H4 (cell line): Measurements from ENCODE around the gene NOL9. TPM values are rescaled to one million over a fixed set of nuclear protein-coding genes. Genes with fewer than 3 reads are reported as not detected.
A peak's percentile ranks its signal among the peaks of the same experiment; 100 is the strongest.
"Not testable (repeated sequence)": the region's sequence is repeated elsewhere in the genome, so short reads cannot be mapped to it uniquely, and the experiment has no call there.

Source experiments
- DNase-seq: peaks from one replicate; pipeline ENCODE4 v3.0.0-alpha.2; 2015; ENCODE audit warnings: low spot score
- total RNA-seq: library from RNA; depleted of rRNA; stranded (reverse); fragments of >200 nt; shearing (Covaris generic); gene quantifications from 2 replicates; pipeline ENCODE4 v1.2.3, GENCODE V29; 2014

The NOL9 gene
- total RNA-seq, 1 experiment from 2014 or later, result 12.0 TPM

DNA sequence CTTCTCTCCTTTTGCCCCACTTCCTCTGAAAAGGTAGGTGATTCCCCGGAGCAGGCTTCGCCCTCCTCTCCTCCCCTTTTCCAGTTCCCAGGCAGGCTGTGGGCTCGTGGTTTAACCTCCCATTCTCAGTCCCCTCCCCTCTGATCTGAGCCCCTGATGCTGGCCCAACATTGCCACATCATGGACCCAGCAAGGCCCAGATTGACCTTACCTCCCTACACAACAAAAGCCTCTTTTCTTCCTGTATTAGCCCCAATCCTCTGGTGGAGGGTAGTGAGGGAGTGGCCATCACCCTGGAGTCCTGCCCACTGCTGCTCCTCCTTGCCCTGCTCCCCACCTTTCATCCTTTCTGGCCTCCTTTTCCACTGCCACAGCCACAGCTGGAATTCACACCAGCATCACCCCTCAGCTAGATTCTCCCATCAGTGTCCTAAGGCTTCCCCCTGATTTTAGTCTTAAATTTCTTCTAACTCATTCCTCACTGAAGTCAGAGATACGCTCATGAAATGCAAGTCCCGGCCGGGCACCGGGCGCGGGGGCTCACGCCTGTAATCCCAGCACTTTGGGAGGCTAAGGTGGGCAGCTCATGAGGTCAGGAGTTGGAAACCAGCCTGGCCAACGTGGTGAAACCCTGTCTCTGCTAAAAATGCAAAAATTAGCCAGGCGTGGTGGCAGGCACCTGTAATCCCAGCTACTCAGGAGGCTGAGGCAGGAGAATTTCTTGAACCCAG, 18.5 kb upstream of the NOL9 start:
- DNase-seq, result no peak

DNA sequence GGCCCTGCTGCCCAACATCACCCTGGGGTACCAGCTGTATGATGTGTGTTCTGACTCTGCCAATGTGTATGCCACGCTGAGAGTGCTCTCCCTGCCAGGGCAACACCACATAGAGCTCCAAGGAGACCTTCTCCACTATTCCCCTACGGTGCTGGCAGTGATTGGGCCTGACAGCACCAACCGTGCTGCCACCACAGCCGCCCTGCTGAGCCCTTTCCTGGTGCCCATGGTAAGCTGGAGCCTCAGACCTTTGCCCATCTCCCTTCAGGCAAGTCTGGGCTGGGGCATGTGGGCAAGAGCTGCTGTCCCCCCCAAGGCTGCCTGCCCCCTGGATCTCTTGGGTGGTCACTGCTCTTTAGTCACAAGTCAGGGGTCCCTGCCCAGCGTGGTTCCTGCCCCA, 16.7 kb upstream of the NOL9 start:
- no peak for DNase-seq

DNA sequence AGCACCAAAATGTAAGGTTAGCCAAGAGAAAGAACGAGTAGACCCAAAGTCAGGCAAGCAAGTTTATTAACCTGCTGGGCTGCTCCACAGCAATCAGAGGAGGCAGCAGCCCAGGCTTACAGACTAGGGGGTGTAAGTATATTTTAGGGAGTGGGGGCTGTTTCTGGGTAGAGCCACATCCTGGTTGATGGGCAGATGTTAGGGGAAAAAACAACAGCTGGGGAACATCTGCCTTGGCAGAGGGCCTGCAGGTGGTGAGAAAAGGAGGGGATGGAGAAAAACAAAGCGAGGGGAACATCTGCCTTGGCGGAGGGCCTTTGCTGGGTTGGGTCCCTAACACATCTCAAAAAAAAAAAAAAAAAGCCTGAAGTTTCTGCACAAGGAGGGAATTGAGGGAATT, 15.8 kb upstream of the NOL9 start:
- no peak for DNase-seq

DNA sequence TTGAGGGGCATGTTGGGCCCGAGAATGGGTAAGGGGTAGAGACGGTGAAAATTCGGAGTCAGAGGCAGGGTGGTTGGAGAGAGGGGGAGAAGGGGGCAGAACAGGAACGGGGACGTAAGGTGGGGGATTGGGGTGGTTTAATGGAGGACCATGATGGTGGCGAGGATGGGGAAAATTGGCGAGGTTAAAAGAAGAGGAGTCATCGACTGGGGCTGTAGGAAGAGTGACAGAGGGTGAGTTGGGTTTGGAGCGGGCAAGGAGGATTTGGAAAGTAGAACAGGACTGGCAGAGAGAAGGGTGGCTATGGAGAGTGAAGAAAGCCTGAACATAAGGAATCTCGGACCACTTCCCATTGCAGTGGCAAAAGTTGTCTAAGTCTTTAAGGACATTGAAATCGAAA, 14.7 kb upstream of the NOL9 start:
- no peak for DNase-seq

DNA sequence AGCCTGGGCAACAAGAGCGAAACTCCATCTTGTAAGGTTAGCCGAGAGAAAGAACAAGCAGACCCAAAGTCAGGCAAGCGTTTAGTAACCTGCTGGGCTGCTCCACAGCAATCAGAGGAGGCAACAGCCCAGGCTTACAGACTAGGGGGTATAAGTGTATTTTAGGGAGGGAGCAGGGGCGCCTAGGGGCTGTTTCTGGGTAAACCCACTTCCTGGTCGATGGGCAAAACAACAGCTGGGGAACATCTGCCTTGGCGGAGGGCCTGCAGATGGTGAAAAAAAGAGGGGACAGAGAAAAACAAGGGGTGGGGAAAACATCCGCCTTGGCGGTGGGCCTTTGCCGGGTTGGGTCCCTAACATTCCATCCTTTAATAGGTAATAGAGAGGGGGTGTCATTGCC, 6.0 kb upstream of the NOL9 start:
- no peak for DNase-seq

DNA sequence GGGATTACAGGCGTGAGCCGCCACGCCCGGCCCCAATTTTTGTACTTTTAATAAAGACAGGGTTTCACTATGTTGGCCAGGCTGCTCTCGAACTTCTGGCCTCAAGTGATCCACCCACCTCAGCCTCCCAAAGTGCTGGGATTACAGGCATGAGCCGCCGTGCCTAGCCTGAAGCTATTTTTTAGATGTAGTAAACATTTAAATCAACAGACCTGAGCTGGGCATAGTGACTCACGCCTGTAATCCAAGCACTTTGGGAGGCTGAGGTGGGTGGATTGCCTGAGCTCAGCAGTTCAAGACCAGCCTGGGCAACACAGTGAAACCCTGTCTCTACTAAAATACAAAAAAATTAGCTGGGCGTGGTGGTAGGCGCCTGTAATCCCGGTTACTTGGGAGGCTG, 4.8 kb upstream of the NOL9 start:
- not testable (repeated sequence) for DNase-seq

DNA sequence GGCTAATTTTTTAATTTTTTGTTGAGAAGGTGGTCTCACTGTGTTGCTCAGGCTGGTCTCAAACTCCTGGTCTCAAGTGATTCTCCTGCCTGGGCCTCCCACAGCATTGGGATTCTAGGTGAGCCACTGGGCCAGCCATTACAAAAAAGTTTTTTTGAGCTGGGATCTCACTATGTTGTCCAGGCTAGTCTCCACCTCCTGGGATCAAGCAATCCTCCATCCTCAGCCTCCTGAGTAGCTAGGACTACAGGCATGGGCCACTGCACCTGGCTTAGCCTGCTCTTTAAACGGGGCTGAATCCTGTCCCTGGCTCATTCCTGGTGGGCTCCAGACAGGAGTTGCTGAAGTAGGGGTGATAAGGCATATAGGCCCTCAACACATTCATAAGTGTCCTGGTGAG, 3.3 kb upstream of the NOL9 start:
- DNase-seq, result no peak

DNA sequence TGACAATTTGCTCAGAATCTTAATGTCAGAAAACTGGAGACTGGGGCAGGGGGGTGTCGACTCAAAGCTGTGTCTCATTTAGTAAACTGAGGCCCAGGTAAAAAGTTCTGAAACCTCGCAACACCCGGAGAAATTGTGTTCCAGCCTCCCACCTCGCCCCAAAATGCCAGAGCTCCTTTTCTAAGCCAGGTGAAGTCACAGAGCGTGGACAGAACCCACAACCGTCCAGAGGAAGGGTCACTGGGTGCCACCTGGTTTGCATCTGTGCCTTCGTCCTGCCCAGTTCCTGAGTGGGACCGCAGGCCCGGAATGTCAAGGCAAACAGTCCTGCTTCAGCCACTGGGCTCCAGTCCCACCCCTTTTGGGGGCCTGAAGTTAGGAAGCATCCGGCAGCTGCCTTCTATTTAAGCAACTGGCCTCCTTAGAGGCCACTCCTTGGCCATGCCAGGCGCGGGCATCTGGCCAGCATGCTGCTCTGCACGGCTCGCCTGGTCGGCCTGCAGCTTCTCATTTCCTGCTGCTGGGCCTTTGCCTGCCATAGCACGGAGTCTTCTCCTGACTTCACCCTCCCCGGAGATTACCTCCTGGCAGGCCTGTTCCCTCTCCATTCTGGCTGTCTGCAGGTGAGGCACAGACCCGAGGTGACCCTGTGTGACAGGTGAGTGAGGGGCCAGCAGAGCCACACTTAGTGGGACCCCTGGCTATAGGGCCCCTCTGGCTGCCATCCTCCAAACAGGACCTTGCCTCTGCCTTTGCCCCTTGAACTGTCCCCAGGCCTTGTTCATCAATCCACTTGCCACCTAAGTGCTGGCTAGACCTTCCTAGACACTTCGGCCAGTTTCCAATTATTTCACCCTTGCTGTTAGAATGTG, 830 bp upstream of the NOL9 start, which contains the start of gene TAS1R1:
Gene TAS1R1 (plus strand): TSS at position 401 of the 872 bp plus-strand sequence. CDS start 67 bp downstream, at position 468.
- no peak for DNase-seq

DNA sequence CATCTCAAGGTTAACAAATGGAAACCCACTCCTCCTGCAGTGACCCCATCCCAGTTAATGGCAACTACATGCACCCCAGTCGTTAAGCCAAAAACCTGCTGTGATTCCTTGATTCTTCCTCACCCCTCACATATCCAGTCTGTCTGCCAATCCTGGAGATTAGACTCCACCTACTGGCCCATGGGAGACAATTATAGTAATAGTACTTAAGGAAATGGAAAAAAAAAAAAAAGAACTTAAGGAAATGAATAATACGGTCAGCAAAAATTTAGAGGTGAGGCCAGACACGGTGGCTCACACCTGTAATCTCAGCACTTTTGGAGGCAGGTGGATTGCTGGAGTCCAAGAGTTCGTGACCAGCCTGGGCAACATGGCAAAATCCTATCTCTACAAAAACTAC, 7.0 kb downstream of the NOL9 start:
- DNase-seq, result no peak

DNA sequence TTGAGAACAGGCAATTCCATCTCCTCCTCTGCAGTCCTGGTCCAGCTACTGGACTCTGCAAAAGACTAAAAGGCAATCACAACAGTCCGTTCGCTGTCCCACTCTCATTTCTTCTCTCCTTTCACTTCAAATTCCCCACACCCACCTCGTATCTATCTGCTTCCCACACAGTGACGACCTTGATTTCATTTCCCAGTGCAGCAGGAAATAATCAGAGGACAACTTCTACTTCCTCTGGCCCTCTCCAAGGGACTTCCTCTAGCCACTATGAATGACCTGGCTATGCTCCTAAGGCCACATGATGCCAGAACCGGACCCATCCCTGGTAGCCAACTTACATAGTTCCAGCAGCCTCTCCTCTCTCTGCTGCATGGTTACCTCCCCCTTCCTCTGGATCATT, 8.0 kb downstream of the NOL9 start:
- DNase-seq, result no peak

DNA sequence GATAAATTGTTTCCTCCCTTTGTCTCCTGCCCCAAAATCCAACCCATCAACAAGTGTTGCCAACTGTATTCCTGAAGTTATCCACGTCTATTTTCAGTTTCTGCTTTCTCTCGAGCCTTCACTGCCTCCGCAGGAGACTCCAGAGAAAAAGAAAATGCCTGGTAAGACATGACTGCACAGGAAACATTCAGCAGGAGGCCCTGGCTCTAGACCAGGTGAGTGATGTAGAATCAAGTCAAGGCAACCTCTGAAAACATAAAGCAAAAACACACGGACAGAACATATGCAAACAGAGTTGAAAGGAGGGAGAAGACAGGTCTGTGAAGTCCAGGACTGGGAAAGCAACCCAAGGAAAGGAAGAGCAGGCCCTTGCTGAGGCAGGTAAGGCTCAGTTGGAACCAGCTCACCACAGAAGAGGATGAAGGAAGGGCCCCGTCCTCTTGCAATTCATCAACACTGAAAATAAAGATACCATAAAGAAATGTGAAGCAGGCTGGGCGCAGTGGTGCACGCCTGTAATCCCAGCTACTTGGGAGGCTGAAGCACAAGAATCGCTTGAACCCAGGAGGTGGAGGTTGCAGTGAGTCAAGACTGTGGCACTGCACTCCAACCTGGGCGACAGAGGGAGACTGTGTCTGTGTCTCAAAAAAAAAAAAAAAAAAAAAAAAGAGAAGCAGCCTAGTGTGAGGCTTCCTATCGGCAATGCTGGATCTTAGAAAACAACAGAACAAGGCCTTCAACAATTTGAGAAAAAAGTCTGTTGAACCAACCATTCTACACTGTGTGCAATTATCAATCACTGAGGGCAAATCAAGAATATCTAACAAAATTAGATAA, 8.8 kb downstream of the NOL9 start:
- no peak for DNase-seq

DNA sequence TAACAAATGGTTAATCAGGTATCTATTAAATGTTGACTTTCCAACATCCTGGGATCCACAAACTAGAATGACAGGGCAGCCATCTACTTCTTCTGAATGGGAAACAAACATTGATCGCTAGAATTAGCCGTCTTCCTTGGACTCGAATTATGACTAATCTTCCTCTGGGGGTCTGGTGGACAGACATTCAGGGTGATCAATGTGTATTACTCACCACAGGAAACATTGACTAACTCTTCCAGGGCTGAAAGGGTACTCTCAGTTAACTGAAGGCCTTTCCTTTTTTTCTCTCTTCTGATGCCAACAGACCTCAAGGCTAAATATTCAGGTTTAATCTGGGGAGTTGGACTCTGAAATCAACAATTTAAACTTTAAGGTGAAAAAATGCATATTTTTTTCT, 9.5 kb downstream of the NOL9 start:
- DNase-seq, result no peak

DNA sequence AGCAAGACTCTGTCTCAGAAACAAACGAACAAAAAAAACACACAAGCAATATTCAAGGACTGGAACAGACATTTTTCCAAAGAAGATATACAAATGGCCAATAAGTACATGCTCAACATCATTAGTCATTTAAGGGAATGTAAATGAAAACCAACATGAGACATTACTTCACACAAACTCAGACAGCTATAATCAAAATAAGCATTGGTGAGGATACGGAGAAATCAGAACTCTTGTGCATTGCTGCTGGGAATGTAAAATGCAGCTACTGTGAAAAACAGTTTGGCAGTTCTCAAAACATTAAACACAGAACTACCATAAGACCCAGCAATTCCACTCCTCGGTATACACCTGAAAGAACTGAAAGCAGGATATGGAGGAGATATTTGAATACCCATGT, 15.4 kb downstream of the NOL9 start:
- no peak for DNase-seq

DNA sequence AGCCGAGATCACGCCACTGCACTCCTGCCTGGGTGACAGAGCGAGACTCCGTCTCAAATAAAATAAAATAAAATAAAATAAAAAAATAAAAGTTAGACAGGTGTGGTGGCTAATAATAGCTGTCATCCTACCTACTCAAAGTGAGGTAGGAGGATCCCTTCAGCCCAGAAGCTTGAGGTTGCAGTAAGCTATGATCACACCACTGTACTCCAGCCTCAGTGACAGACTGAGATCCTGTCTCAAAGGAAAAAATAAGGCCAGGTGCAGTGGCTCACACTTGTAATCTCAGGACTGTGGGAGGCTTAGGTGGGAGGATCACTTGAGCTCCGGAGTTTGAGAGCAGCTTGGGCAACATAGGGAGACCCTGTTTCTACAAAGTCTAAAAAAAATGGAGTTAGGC, 18.0 kb downstream of the NOL9 start:
- no peak for DNase-seq

DNA sequence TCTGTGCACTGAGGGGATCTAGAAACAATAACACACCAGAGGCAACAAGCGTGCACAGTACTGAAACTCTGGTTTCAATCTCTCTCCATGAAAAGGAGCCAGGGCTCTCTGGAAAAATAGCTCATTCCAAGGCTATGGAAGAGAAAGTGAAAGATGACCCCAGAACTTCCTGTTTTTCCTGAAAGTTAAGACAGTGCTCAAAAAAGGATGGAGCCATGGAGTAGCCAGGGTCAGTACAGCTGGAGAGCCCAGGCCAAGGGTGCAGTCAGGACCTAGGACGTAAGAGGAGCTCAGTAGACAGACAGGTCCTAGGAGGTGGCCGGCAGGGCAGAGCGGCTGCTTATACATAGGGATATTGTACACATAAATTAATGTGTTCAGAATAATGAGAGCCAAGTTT, 19.1 kb downstream of the NOL9 start:
- no peak for DNase-seq

DNA sequence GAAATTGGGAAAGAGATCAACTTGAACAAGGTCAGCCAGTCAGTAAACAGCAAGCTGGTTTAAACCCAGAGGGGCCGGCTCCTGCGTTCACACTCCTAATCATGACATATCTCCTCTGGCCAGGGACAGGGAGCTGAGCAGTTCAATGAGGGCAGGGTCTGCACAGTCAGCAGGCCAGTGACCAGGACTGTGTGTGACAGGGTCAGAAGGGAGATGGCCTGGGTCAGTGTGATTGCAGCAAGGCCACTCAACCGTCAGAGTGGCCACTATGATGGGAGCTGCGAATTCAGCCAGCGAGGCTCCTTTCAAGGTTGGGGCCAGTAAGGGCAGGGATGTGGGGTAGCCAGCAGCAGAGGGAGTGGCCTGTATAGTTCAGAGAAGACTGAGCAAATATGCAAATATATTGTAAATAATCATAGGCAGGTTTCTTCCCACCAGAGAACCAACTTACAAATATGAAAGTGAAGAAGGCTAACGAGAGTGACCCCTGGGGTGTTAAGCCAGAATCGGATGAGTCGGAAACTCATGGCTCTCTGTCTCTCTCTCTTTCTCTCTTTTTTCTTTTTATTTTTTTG, 20.0 kb downstream of the NOL9 start:
- no peak for DNase-seq

DNA sequence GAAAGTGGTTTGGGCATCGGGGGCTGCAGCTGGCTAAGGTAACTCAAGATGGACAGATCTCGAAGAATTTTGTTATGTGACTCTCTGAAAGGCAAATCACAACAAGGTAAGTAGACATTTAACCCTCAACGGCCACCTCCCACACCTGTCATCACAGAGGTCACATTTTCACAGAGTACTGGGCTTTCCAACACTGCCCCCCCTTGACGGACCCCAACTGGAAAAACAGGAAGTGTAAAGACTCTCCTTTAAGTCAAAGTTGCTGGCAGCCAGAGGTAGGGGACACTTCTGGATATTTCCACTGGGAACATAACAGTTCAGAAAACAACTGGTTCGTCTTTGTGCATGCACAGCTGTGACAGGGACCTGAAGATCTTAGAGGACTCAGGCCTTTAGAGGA, 22.3 kb downstream of the NOL9 start:
- no peak for DNase-seq

DNA sequence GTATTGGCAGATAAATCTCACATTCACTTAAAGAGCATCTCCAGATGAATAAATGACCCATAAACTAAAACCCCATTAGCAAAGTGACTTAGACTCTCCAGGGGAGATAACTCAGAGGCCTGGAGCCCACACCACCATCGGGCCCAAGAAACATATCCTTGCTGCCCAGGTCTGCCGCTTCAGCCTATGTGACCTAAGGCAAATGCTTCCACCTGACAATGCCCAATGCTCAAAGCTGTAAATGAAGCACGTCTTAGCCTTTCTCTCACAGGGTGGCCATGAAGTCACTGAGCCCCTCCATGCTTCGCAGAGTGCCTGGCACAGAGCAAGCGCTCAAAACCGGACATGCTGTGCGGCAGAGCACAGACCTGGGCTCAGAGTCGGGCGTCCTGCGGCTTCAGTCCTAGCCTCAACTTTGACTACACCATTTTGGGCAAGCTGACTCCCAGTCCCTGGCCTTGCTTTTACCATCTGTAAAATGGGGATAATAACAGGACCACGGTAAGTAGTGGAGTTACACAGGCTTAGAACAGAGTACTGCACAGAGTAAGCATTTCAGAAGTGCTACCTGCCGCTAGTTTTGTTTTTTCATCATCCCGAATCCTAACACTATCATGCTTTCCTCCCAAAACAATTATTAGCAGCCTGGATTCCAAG, 23.7 kb downstream of the NOL9 start:
- no peak for DNase-seq

DNA sequence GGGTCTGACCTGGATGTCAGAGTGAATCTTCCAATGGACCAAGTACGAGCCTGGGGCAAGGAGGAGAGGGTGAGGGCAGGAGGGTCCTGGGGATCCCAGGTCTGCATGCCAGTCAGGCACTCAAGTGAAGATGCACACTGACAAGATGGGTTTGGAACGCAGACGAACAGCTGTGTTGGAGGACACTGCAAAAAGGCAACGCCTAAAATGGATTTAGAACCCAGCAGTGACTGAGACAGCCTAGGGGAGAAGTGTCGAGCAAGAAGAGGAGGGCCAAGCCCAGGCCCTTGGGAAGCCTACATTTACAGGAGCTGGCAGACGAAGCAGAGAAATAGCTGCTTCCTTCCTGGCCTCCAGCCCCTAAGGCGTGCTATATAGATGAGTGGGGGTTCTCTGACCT, 25.8 kb downstream of the NOL9 start:
- no peak for DNase-seq

DNA sequence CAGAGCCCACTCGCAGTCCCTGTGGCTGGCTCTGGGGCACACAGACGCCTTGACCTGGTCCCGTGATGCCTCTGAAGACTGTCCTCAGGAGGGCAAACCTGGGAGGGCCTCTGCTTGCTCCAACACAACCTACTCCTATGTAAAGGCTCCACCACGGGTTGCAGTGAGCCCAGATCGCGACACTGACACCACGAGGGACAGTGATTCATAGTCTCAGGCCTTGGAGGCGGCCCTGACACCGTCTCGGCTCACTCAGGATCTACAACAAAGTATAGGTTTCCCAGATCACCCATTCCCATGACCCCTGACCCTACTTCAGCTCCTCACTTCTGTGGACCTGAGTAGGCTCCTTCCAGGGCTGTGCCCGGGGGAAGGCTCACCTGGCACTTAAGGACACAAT, 28.0 kb downstream of the NOL9 start:
- DNase-seq, result no peak

DNA sequence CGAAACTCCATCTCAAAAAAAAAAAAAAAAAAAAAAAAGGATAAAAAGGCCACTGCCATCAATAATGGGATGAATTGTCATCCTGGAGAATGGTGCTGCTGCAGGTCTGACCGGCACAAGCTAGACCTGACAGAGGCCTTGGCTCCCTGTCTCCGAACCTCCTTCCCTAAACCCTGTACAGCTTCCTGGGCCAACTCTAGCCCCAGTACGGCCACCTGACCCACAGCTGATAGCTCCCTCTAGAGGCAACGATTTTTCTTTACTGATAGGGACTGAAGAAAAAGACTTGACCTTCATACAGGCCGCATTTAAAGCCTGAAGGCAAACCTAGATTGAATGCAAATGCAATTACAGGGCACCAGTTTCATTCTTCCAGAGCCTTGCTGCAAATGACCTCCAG, 30.7 kb downstream of the NOL9 start:
- peak; percentile 19 for DNase-seq
